ENCODE data around the gene IFI35. TPM values are rescaled to one million over a fixed set of nuclear protein-coding genes. Genes with fewer than 3 reads are reported as not detected.

The IFI35 gene
- total RNA-seq, 2 experiments from 2014 or later, result 6.3 to 8.6 TPM

DNA sequence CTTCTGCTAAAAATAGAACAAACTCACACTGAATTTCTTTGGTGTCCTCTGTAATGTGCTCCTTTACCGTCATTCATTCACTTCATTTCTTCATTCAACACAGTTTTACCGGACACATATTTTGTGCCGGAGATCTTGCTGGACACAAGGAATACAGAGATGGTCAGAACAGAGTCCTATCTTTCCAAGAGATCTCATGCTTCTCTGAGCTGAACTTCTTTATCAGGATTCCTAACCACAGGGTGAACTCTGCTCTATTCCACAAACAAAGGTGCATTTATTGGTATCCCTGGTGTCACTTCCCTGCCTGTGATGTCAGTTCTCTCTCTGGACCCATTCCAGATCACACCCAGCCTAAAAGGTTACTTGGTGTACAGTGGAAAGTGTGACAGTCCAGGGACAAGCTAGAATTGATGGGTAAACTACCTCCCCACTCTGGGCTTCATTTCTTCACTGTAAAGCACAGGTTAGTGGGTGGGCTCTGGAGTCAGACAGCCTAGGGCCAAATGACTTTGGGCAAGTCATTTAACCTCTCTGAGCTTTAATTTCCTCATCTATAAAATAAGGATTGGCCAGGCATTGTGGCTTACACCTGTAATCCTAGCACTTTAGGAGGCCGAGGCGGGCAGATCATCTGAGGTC is 4.2 kb downstream of the IFI35 start:
- CTCF ChIA-PET (ENCODE audit: unreplicated experiment), result interaction anchor here (0.5 kb wide), 1 partner anchor 44 kb away, joined by 3 read pairs; no protein-coding TSS in a partner anchor
- Histone ChIP-seq H3K36me3 (ENCODE audit: insufficient read depth, low read length) (peaks cover 4% of the 10 kb centered on the region), H3K27ac (ENCODE audit: low read depth, low read length, poor library complexity, severe bottlenecking) (no peak overlapping the region), H3K9me2 (ENCODE audit: insufficient read depth, low read length) (no peaks in the 10 kb centered on the region), H3K4me2 (ENCODE audit: low read length) (no peak overlapping the region), H3K4me1 (ENCODE audit: insufficient read depth, low read length, poor library complexity, severe bottlenecking) (peaks cover 10% of the 10 kb centered on the region), H2AFZ (ENCODE audit: low read length) (no peak overlapping the region), H4K20me1 (ENCODE audit: insufficient read depth, low read length) (no peaks in the 10 kb centered on the region), H3K4me3 (ENCODE audit: low read depth, low read length, poor library complexity, severe bottlenecking) (no peak overlapping the region), H3K9me3 (ENCODE audit: low read length) (no peaks in the 10 kb centered on the region), H3K79me2 (ENCODE audit: insufficient read depth, low read depth, low read length) (no peaks in the 10 kb centered on the region)
- DNase-seq (ENCODE audit: low spot score), result no peak
- intact Hi-C loops (cut with micrococcal nuclease; ENCODE audit: unreplicated experiment), result no loop called here
- BruUV-seq (replicated peaks), result no TSS peak
- POLR2A ChIA-PET, result interaction anchor here (0.6 to 1.1 kb wide), 2 partner anchors 12 to 23 kb away, joined by 3 read pairs; partner anchors contain the start of gene RPL27
- TF ChIP-seq, protein P1, sequence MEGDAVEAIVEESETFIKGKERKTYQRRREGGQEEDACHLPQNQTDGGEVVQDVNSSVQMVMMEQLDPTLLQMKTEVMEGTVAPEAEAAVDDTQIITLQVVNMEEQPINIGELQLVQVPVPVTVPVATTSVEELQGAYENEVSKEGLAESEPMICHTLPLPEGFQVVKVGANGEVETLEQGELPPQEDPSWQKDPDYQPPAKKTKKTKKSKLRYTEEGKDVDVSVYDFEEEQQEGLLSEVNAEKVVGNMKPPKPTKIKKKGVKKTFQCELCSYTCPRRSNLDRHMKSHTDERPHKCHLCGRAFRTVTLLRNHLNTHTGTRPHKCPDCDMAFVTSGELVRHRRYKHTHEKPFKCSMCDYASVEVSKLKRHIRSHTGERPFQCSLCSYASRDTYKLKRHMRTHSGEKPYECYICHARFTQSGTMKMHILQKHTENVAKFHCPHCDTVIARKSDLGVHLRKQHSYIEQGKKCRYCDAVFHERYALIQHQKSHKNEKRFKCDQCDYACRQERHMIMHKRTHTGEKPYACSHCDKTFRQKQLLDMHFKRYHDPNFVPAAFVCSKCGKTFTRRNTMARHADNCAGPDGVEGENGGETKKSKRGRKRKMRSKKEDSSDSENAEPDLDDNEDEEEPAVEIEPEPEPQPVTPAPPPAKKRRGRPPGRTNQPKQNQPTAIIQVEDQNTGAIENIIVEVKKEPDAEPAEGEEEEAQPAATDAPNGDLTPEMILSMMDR (conservative IDR thresholded peaks at IDR 0.05; ENCODE audit: low read length), result no peak
- TF ChIP-seq EZH2phosphoT487 (IDR thresholded peaks at IDR 0.05; ENCODE audit: borderline replicate concordance, low read depth, low read length), result no peak

DNA sequence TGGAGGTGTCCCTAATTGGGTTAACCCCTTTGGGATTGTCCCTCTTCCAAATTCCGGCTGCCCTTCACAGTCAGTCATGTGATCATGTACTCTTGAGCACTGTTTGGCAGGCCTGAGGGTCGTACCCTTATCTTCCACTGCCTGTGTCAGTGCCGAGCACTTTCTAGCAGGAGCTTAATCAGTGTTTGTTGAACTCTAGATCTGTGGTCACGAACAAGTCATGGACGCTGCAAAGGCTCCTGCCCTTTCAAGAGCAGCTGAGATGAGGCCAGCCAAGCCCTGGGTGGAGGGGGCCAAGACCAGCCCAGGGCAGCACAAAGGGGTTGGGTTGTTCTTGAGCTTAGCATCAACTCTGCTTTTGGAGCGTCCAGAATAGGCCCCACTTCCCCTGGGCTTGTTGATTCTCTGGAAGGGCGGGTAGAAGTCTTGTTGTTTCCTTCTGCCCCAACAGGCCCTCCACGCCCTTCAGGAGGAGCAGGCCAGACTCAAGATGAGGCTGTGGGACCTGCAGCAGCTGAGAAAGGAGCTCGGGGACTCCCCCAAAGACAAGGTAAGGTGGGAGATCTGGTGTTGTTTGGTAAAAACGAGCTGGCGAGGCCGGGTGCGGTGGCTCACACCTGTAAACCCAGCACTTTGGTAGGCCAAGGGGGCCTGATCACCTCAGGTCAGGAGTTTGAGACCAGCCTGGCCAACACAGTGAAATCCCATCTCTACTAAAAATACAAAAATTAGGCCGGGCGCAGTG is 5.3 kb downstream of the IFI35 start:
- no peak for DNase-seq (ENCODE audit: low spot score)
- H2AFZ ChIP-seq (ENCODE audit: low read length), result no peak overlapping the region
- H3K9me3 ChIP-seq (ENCODE audit: low read length), result no peaks in the 10 kb centered on the region
- no TSS peak for BruUV-seq (replicated peaks)
- CTCF ChIA-PET (ENCODE audit: unreplicated experiment), result no interaction called here
- no peaks in the 10 kb centered on the region for H3K36me3 ChIP-seq (ENCODE audit: insufficient read depth, low read length)
- H3K4me2 ChIP-seq (ENCODE audit: low read length), result no peak overlapping the region
- H3K4me1 ChIP-seq (ENCODE audit: insufficient read depth, low read length, poor library complexity, severe bottlenecking), result peaks cover 2% of the 10 kb centered on the region
- no peaks in the 10 kb centered on the region for H4K20me1 ChIP-seq (ENCODE audit: insufficient read depth, low read length)
- no peaks in the 10 kb centered on the region for H3K9me2 ChIP-seq (ENCODE audit: insufficient read depth, low read length)
- no peak overlapping the region for H3K27ac ChIP-seq (ENCODE audit: low read depth, low read length, poor library complexity, severe bottlenecking)
- no peaks in the 10 kb centered on the region for H3K79me2 ChIP-seq (ENCODE audit: insufficient read depth, low read depth, low read length)
- H3K4me3 ChIP-seq (ENCODE audit: low read depth, low read length, poor library complexity, severe bottlenecking), result no peak overlapping the region
- POLR2A ChIA-PET, result interaction anchor here (0.5 to 1.8 kb wide), 3 partner anchors 13 to 121 kb away, joined by 3 to 5 read pairs (median 3); partner anchors contain the start of genes RND2 and RPL27
- intact Hi-C loops (cut with micrococcal nuclease; ENCODE audit: unreplicated experiment), result no loop called here
- TF ChIP-seq EZH2phosphoT487 (IDR thresholded peaks at IDR 0.05; ENCODE audit: borderline replicate concordance, low read depth, low read length), result no peak
- TF ChIP-seq, protein P1 (conservative IDR thresholded peaks at IDR 0.05; ENCODE audit: low read length), result no peak
